Endodermal cell (in vitro differentiated cells): ENCODE results near the gene ETNPPL. TPM values are rescaled to one million over a fixed set of nuclear protein-coding genes. Genes with fewer than 3 reads are reported as not detected.

ENCODE experiments used
- DNase-seq: peaks from one replicate; pipeline ENCODE4 v3.0.0-alpha.2; 2017
- H3K27ac ChIP-seq: 2 replicates; pipeline ENCODE4 v1.5.1; 2013; ENCODE audit warnings: mild to moderate bottlenecking, low read depth, low read length, moderate library complexity
- H3K27me3 ChIP-seq: 2 replicates; pipeline ENCODE4 v1.6.1; 2013; ENCODE audit warnings: mild to moderate bottlenecking, low read length, moderate library complexity; ENCODE audit not compliant: insufficient read depth, control insufficient read depth, poor library complexity, severe bottlenecking
- H3K36me3 ChIP-seq: 2 replicates; pipeline ENCODE4 v1.7.0; 2013; ENCODE audit warnings: mild to moderate bottlenecking, low read length, moderate library complexity; ENCODE audit not compliant: control insufficient read depth, insufficient read depth
- H3K4me1 ChIP-seq: one replicate; pipeline ENCODE4 v1.7.0; 2013; ENCODE audit warnings: low read length; ENCODE audit not compliant: control insufficient read depth, insufficient read depth
- H3K4me3 ChIP-seq: 2 replicates; pipeline ENCODE4 v1.5.1; 2013; ENCODE audit warnings: mild to moderate bottlenecking, low read length, moderate library complexity
- H3K9ac ChIP-seq: 2 replicates; pipeline ENCODE4 v1.6.1; 2013; ENCODE audit warnings: mild to moderate bottlenecking, low read length, moderate library complexity; ENCODE audit not compliant: poor library complexity, severe bottlenecking; ENCODE audit errors: extremely low read depth
- H3K9me3 ChIP-seq: 2 replicates; pipeline ENCODE4 v1.6.1; 2013; ENCODE audit warnings: mild to moderate bottlenecking, low read length, moderate library complexity; ENCODE audit not compliant: control insufficient read depth
- H3K27ac Mint-ChIP-seq: 2 replicates; pipeline ENCODE4 v1.8.0; 2020; ENCODE audit warnings: mixed read lengths
- H3K27me3 Mint-ChIP-seq: 2 replicates; pipeline ENCODE4 v1.8.0; 2021; ENCODE audit warnings: mild to moderate bottlenecking, mixed read lengths; ENCODE audit not compliant: insufficient read depth
- H3K36me3 Mint-ChIP-seq: 2 replicates; pipeline ENCODE4 v1.8.0; 2020; ENCODE audit warnings: low read depth, mixed read lengths
- H3K4me1 Mint-ChIP-seq: 2 replicates; pipeline ENCODE4 v1.8.0; 2020; ENCODE audit warnings: mixed read lengths
- H3K4me3 Mint-ChIP-seq: 2 replicates; pipeline ENCODE4 v1.8.0; 2020; ENCODE audit warnings: mild to moderate bottlenecking, moderate library complexity, mixed read lengths
- H3K9me3 Mint-ChIP-seq: 2 replicates; pipeline ENCODE4 v1.8.0; 2020; ENCODE audit warnings: mild to moderate bottlenecking, mixed read lengths
- WGBS, 2 experiments: methylation state at CpG; one replicate each; pipeline versions ENCODE4 v1.1.5 to v1.1.7; 2013; ENCODE audit warnings: missing lambda C conversion rate in 2 of 2, mixed read lengths in 1 of 2; ENCODE audit not compliant: insufficient coverage in 1 of 2, insufficient read length in 1 of 2; 5-methylcytosine and 5-hydroxymethylcytosine counted together
- total RNA-seq, 2 donors: library from RNA; stranded (reverse); fragmentation: NEBNext Ultra II Directional in 1 of 2; extraction: Animal tissue kit (Norgen Biotek cat#: 25700) in 1 of 2; gene quantifications; 2 replicates in 1 of 2; 3 replicates in 1 of 2; pipeline ENCODE4 v1.2.1, GENCODE V29; 2021
- TF ChIP-seq, protein P1 (sequence below): fragments of 200-600 bp; sonication (generic); conservative IDR thresholded peaks from 2 replicates; pipeline ENCODE4 v1.5.0; 2021; ENCODE audit warnings: antibody characterized with exemption, mild to moderate bottlenecking

The ETNPPL gene
- total RNA-seq, 2 donors from 2014 or later: 9.6 to 13.2 TPM

DNA sequence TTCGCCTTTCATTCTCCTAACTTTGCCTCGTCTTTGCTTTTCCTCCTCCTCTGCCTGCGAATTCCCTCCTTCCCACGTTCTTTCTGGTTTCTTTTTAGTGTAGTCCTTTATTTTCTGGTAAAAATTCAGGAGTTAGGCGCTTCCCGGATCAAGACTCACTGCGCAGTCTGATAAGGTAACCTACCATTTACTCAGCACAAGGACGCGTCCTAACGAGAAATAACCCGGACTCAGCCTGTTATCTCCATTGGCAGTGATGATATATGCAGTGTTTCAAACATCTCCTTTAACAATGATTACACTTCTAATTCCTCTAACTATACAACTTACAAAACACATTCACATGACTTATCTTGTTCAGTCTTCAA is 357 bp upstream of the ETNPPL start:
- TF ChIP-seq, protein P1, sequence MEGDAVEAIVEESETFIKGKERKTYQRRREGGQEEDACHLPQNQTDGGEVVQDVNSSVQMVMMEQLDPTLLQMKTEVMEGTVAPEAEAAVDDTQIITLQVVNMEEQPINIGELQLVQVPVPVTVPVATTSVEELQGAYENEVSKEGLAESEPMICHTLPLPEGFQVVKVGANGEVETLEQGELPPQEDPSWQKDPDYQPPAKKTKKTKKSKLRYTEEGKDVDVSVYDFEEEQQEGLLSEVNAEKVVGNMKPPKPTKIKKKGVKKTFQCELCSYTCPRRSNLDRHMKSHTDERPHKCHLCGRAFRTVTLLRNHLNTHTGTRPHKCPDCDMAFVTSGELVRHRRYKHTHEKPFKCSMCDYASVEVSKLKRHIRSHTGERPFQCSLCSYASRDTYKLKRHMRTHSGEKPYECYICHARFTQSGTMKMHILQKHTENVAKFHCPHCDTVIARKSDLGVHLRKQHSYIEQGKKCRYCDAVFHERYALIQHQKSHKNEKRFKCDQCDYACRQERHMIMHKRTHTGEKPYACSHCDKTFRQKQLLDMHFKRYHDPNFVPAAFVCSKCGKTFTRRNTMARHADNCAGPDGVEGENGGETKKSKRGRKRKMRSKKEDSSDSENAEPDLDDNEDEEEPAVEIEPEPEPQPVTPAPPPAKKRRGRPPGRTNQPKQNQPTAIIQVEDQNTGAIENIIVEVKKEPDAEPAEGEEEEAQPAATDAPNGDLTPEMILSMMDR: no peak
- no peaks in the 10 kb centered on the region for H3K4me1 ChIP-seq

GRCh38 chr4:108758498-108758897 is 4.4 kb downstream of the ETNPPL start:
- Mint-ChIP-seq H3K4me3 (no peak overlapping the region), H3K9me3 (peaks cover 2% of the 10 kb centered on the region), H3K4me1 (peaks cover 12% of the 10 kb centered on the region), H3K27me3 (peaks cover 20% of the 10 kb centered on the region), H3K27ac (no peak overlapping the region), H3K36me3 (peaks cover 9% of the 10 kb centered on the region)
- TF ChIP-seq, protein P1: no peak
- Histone ChIP-seq H3K9me3 (no peaks in the 10 kb centered on the region), H3K27me3 (peaks cover 20% of the 10 kb centered on the region), H3K9ac (no peak overlapping the region), H3K36me3 (no peaks in the 10 kb centered on the region), H3K4me3 (no peak overlapping the region), H3K27ac (no peak overlapping the region), H3K4me1 (no peaks in the 10 kb centered on the region)
- no peak for DNase-seq
- WGBS, 2 experiments: 94 to 96% methylated on average over 5 to 9 of the region's 9 CpGs

More for the DNA sequence above, 357 bp upstream of the ETNPPL start:
- Histone ChIP-seq H3K27me3 (peaks cover 20% of the 10 kb centered on the region), H3K36me3 (no peaks in the 10 kb centered on the region), H3K27ac (no peak overlapping the region), H3K9me3 (peaks cover 30% of the 10 kb centered on the region), H3K4me3 (peak overlapping the region; percentile 78), H3K9ac (no peak overlapping the region)
- no peak for DNase-seq
- Mint-ChIP-seq H3K36me3 (peaks cover 5% of the 10 kb centered on the region), H3K27ac (no peak overlapping the region), H3K4me1 (peaks cover 13% of the 10 kb centered on the region), H3K27me3 (peaks cover 31% of the 10 kb centered on the region), H3K4me3 (peak overlapping the region; percentile 76), H3K9me3 (peaks cover 40% of the 10 kb centered on the region)
- 53 to 81% methylated on average over 7 to 11 of the region's 11 CpGs for WGBS, 2 experiments

- Mint-ChIP-seq H3K36me3 (peaks cover 13% of the 10 kb centered on the region), H3K4me1 (no peaks in the 10 kb centered on the region), H3K27me3 (peaks cover under 1% of the 10 kb centered on the region), H3K4me3 (no peak overlapping the region), H3K27ac (no peak overlapping the region), H3K9me3 (no peaks in the 10 kb centered on the region)
- H3K9me3 ChIP-seq: peaks cover 9% of the 10 kb centered on the region
- H3K4me1 ChIP-seq: no peaks in the 10 kb centered on the region
- H3K9ac ChIP-seq: no peak overlapping the region
- no peak for DNase-seq
- no peak overlapping the region for H3K27ac ChIP-seq
- TF ChIP-seq, protein P1: no peak
- H3K36me3 ChIP-seq: no peaks in the 10 kb centered on the region
- H3K27me3 ChIP-seq: no peaks in the 10 kb centered on the region
- H3K4me3 ChIP-seq: no peak overlapping the region
These were observed 8.5 kb downstream of the ETNPPL start for GRCh38 chr4:108754327-108754726.
